Effector CD8-positive, alpha-beta T cell (primary cell): ENCODE results near the gene MSLN.
A peak's percentile ranks its signal among the peaks of the same experiment; 100 is the strongest.

Source experiments
- DNase-seq: peaks from one replicate; lab custom pipeline; 2025; lab: John Stamatoyannopoulos, UW

The MSLN gene

DNA sequence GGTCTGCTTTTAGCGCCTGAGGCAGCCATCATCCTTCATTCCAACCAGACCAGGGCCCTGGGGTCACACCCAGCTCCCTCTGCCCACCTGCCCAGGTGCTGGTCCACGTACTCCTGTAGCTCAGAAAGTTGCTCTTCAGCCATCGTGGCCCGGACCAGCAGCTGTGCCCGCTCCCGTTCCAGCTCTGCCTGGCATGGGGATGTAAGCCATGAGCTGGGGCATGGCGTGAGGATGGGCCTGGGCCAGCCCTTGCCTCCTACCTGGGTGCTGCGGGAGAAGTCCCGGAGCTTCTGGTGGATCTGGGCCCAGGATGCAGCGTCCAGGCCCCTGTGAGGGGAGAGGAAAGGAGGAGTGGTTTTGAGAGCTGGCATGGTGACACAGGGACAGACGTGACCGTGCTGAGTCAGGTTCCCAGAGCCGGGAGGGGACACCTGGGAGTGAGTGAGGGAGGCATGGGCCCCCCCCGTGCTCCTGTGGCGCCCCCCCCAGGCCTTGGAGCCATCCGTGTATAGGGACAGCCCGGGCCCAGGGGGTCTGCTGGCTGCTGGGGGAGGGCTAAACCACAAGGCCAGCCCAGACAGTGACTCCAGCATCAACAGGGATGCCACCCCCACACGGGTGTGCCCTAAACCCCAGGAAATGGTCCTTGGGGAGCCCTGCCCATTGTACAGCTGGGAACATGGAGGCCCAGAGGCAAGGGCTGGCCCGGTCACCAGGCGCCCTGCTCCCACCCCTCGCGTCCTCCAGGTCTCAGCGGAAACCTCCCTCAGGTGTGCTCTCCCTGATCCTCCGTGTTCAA, 37.5 kb upstream of the MSLN start:
- no peak for DNase-seq

GRCh38 chr16:723695-724094, 36.8 kb upstream of the MSLN start:
- DNase-seq: no peak

- no peak for DNase-seq
These were observed 36.1 kb upstream of the MSLN start for GRCh38 chr16:724188-725040.

DNA sequence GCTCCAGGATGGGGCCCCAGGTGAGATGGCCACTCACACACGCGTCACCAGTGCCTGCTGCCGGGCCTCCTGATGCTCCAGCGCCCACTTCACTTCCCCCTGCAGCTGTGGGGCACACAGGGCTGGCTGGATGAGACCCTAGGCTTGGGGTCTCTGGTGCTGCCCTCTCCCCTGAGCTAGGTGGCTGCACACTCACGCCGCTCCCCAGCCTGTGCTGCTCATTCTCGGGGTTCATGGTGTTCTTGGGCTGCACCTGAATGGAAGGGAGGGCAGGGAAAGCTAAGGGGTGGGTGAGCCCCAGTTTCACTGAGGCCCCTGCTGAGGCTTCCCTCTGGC, 35.5 kb upstream of the MSLN start:
- no peak for DNase-seq

GRCh38 chr16:725463-726187, 34.9 kb upstream of the MSLN start:
- no peak for DNase-seq

DNA sequence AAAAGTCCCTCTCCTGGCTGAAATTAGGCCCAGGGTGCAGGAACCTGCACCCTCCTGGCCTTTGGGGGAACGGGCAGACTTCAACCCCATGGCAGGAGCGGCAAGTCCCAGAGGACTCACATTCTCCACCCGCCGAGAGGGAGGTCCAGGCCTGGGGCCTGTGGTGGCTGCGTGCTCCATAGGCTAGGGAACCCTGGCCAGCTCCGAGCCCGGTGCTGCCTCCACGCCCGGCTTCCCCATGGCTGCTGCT, 34.4 kb upstream of the MSLN start:
- DNase-seq: no peak

GRCh38 chr16:726438-727290, 33.9 kb upstream of the MSLN start, which contains the start of the genes CCDC78 and HAGHL:
TSS of gene CCDC78 (minus strand) at chr16:726443. CDS start at chr16:726367, 76 bp downstream.
TSS of gene HAGHL (plus strand) at chr16:727106. CDS start at chr16:727510, 404 bp downstream.
- DNase-seq: peak; percentile 50

GRCh38 chr16:727291-727977, 33.1 kb upstream of the MSLN start:
- no peak for DNase-seq

- DNase-seq: peak; percentile 45
These were observed 32.2 kb upstream of the MSLN start for GRCh38 chr16:728131-728889.

GRCh38 chr16:728890-729744, 31.4 kb upstream of the MSLN start:
- DNase-seq: no peak

- no peak for DNase-seq
These were observed 30.5 kb upstream of the MSLN start for GRCh38 chr16:729768-730665.

- DNase-seq: no peak
These were observed 29.6 kb upstream of the MSLN start for GRCh38 chr16:730666-731509.

GRCh38 chr16:732332-732731, 28.2 kb upstream of the MSLN start:
- no peak for DNase-seq

- DNase-seq: no peak
These were observed 27.6 kb upstream of the MSLN start for GRCh38 chr16:732936-733335.

DNA sequence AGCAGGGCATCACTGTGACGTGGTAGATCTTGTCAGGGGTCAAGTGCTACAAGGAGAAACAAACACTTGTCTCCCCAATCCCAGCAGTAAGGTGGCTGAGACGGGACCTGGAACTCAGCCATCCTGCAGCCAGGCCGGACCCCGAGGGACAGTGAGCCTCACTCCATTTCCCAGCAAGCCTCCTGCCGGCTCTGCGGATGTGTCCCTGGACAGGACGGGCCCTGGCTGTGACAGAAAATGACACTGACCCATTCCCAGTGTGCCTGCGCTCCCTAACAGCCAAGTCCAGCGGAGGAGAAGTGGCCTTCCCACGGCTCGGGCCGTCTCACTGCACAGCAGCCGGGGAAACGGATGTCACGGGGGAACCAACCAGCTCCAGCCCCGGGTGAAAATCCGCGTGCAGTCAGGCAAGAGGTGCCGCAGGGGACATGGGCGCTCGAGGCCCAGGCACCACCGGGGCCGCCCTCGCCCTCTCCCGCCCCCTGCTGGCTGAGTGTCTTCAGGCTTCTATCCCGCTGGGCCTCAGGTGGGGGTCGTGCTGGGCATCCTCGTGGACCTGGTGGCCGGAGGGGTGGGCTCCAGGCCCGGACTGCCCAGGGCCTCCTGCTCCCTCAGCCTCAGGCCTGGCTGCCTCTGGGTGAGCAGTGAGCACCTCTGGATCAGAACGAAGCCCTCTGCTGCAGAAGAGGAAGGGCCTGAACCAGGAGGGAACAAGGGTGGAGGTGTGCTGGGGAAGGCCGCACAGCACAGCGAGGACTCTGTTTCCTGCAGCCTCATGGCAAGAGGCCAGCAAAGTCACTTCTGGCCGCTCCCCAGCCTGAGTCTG, 26.9 kb upstream of the MSLN start:
- no peak for DNase-seq

DNA sequence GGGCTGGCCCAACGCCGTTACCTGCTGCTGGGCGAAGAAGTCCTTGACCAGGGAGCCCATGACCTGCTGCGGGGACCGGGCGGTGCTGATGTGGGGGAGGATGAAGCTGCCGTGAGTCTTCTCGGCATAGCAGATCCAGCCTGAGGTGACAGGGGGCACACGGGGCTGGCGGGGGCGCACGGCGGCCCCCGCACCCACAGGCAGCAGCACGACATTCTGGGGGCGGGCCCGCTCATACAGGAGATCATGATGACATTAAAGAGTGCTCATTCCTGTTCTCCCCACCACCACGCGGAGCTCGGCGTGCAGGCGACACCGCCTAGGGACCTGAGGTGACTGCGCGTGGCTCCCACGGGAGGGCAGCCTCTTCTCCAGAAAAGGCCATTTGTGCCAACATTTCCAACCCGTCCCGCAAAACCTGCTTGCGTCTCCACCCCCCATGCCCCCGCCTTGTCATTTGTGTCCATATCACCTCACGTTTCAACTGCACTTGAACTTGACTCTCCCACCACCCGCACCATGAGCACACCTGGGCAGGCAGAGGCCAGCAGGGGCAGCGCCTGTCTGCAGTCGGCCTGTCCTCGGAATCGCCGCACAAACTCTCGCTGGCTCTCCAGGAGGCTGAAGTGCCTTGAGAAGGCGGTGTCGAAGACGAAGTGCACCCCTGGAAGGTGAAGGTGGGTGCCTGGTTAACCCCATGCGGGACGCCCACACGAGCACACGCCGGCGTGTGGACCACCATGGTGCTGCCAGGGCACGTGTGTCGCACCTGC, 26.1 kb upstream of the MSLN start:
- no peak for DNase-seq
